SK-N-MC (cell line): ENCODE measurements around the gene CCL11.

Experiments
- EZH2 ChIP-seq: fragments of 200-600 bp; sonication (generic); IDR thresholded peaks from one replicate; pipeline ENCODE4 v1.6.1; 2017; ENCODE audit warnings: antibody characterized with exemption
- POLR2AphosphoS5 ChIP-seq: IDR thresholded peaks from 2 replicates; pipeline ENCODE4 v1.6.1; 2012; ENCODE audit warnings: mild to moderate bottlenecking, low read depth, low read length, borderline replicate concordance

- no peak for TF ChIP-seq POLR2AphosphoS5
- TF ChIP-seq EZH2: no peak
These were observed 24.7 kb upstream of the CCL11 start for GRCh38 chr17:34260861-34261260.
